ENCODE measurements around the gene JPT1.
"Not testable (repeated sequence)": the region's sequence is repeated elsewhere in the genome, so short reads cannot be mapped to it uniquely, and the experiment has no call there.

The JPT1 gene

GRCh38 chr17:75174996-75175395 lies 20.7 kb upstream of the JPT1 start:
- TF ChIP-seq EZH2phosphoT487 (IDR thresholded peaks at IDR 0.05; ENCODE audit: borderline replicate concordance) (no peak), CTCF (conservative IDR thresholded peaks at IDR 0.05; ENCODE audit: low read length) (no peak)
- Histone ChIP-seq H3K9me3 (ENCODE audit: insufficient read depth, low read depth, low read length) (no peaks in the 10 kb centered on the region), H2AFZ (ENCODE audit: low read length) (no peak overlapping the region), H3K4me3 (ENCODE audit: low read length, poor library complexity, severe bottlenecking) (no peak overlapping the region), H3K9ac (ENCODE audit: low read depth, low read length, poor library complexity, severe bottlenecking) (no peak overlapping the region), H3F3A (ENCODE audit: low read depth) (peaks cover 5% of the 10 kb centered on the region; the same call in 1 of the 2 replicates), H3K79me2 (ENCODE audit: insufficient read depth, low read length) (peaks cover 99% of the 10 kb centered on the region), H3K4me1 (ENCODE audit: insufficient read depth, low read length, poor library complexity, severe bottlenecking) (peaks cover 25% of the 10 kb centered on the region), H4K20me1 (ENCODE audit: insufficient read depth, low read length, poor library complexity, severe bottlenecking) (peaks cover 86% of the 10 kb centered on the region), H3K9me2 (replicated peaks; ENCODE audit: low read depth, low read length) (no peaks in the 10 kb centered on the region), H3K27me3 (ENCODE audit: insufficient read depth, low read length, poor library complexity, severe bottlenecking) (no peaks in the 10 kb centered on the region), H3K36me3 (ENCODE audit: insufficient read depth, low read length) (peaks cover 66% of the 10 kb centered on the region), H3K4me2 (ENCODE audit: low read depth, low read length, poor library complexity, severe bottlenecking) (no peak overlapping the region)

- Histone ChIP-seq H3K9ac (ENCODE audit: low read depth, low read length, poor library complexity, severe bottlenecking) (no peak overlapping the region), H3K36me3 (ENCODE audit: insufficient read depth, low read length) (peaks cover 68% of the 10 kb centered on the region), H3K27me3 (ENCODE audit: insufficient read depth, low read length, poor library complexity, severe bottlenecking) (no peaks in the 10 kb centered on the region), H3F3A (ENCODE audit: low read depth) (peaks cover 5% of the 10 kb centered on the region; the same call in 1 of the 2 replicates), H2AFZ (ENCODE audit: low read length) (no peak overlapping the region), H4K20me1 (ENCODE audit: insufficient read depth, low read length, poor library complexity, severe bottlenecking) (peaks cover 76% of the 10 kb centered on the region), H3K79me2 (ENCODE audit: insufficient read depth, low read length) (peaks cover 99% of the 10 kb centered on the region), H3K9me2 (replicated peaks; ENCODE audit: low read depth, low read length) (no peaks in the 10 kb centered on the region), H3K4me2 (ENCODE audit: low read depth, low read length, poor library complexity, severe bottlenecking) (no peak overlapping the region), H3K4me3 (ENCODE audit: low read length, poor library complexity, severe bottlenecking) (no peak overlapping the region), H3K4me1 (ENCODE audit: insufficient read depth, low read length, poor library complexity, severe bottlenecking) (peaks cover 12% of the 10 kb centered on the region), H3K9me3 (ENCODE audit: insufficient read depth, low read depth, low read length) (no peaks in the 10 kb centered on the region)
- TF ChIP-seq CTCF (conservative IDR thresholded peaks at IDR 0.05; ENCODE audit: low read length) = no peak
- TF ChIP-seq EZH2phosphoT487 (IDR thresholded peaks at IDR 0.05; ENCODE audit: borderline replicate concordance) = no peak
These were observed 19.2 kb upstream of the JPT1 start for GRCh38 chr17:75173526-75173925.

GRCh38 chr17:75168998-75169397 lies 14.7 kb upstream of the JPT1 start:
- H3K9ac ChIP-seq (ENCODE audit: low read depth, low read length, poor library complexity, severe bottlenecking) = no peak overlapping the region
- H4K20me1 ChIP-seq (ENCODE audit: insufficient read depth, low read length, poor library complexity, severe bottlenecking) = peaks cover 45% of the 10 kb centered on the region
- TF ChIP-seq EZH2phosphoT487 (IDR thresholded peaks at IDR 0.05; ENCODE audit: borderline replicate concordance) (no peak), CTCF (conservative IDR thresholded peaks at IDR 0.05; ENCODE audit: low read length) (no peak)
- peaks cover 6% of the 10 kb centered on the region for H3K4me1 ChIP-seq (ENCODE audit: insufficient read depth, low read length, poor library complexity, severe bottlenecking)
- H3F3A ChIP-seq (ENCODE audit: low read depth) = peaks cover 5% of the 10 kb centered on the region; the same call in 1 of the 2 replicates
- peaks cover 70% of the 10 kb centered on the region for H3K36me3 ChIP-seq (ENCODE audit: insufficient read depth, low read length)
- no peak overlapping the region for H3K4me2 ChIP-seq (ENCODE audit: low read depth, low read length, poor library complexity, severe bottlenecking)
- peaks cover 63% of the 10 kb centered on the region for H3K79me2 ChIP-seq (ENCODE audit: insufficient read depth, low read length)
- no peaks in the 10 kb centered on the region for H3K27me3 ChIP-seq (ENCODE audit: insufficient read depth, low read length, poor library complexity, severe bottlenecking)
- no peaks in the 10 kb centered on the region for H3K9me3 ChIP-seq (ENCODE audit: insufficient read depth, low read depth, low read length)
- no peak overlapping the region for H3K4me3 ChIP-seq (ENCODE audit: low read length, poor library complexity, severe bottlenecking)
- H2AFZ ChIP-seq (ENCODE audit: low read length) = no peak overlapping the region
- no peaks in the 10 kb centered on the region for H3K9me2 ChIP-seq (replicated peaks; ENCODE audit: low read depth, low read length)

- Histone ChIP-seq H3K79me2 (ENCODE audit: insufficient read depth, low read length) (peaks cover 20% of the 10 kb centered on the region; the same call in 1 of the 2 replicates), H3K36me3 (ENCODE audit: insufficient read depth, low read length) (peaks cover 42% of the 10 kb centered on the region; the same call in 1 of the 2 replicates)
- H2AFZ ChIP-seq (ENCODE audit: low read length); H3K9me2 ChIP-seq (replicated peaks; ENCODE audit: low read depth, low read length); H3K9ac ChIP-seq (ENCODE audit: low read depth, low read length, poor library complexity, severe bottlenecking); H3K4me3 ChIP-seq (ENCODE audit: low read length, poor library complexity, severe bottlenecking); H3K4me2 ChIP-seq (ENCODE audit: low read depth, low read length, poor library complexity, severe bottlenecking); H3F3A ChIP-seq (ENCODE audit: low read depth); H4K20me1 ChIP-seq (ENCODE audit: insufficient read depth, low read length, poor library complexity, severe bottlenecking); H3K27me3 ChIP-seq (ENCODE audit: insufficient read depth, low read length, poor library complexity, severe bottlenecking); H3K4me1 ChIP-seq (ENCODE audit: insufficient read depth, low read length, poor library complexity, severe bottlenecking); H3K9me3 ChIP-seq (ENCODE audit: insufficient read depth, low read depth, low read length): not testable (repeated sequence)
These were observed 10.3 kb upstream of the JPT1 start for GRCh38 chr17:75164606-75165005.

Data from Loucy (cell line).